NCI-H345 treated with DMSO at 0.1 percent for 48 hours (cell line): ENCODE results near the gene SYTL2.
"Not testable (repeated sequence)": the region's sequence is repeated elsewhere in the genome, so short reads cannot be mapped to it uniquely, and the experiment has no call there.

Experiments
- DNase-seq: peaks from one replicate; lab custom pipeline; 2025; ENCODE audit not compliant: unreplicated experiment; lab: John Stamatoyannopoulos, UW

SYTL2 gene, protein sequence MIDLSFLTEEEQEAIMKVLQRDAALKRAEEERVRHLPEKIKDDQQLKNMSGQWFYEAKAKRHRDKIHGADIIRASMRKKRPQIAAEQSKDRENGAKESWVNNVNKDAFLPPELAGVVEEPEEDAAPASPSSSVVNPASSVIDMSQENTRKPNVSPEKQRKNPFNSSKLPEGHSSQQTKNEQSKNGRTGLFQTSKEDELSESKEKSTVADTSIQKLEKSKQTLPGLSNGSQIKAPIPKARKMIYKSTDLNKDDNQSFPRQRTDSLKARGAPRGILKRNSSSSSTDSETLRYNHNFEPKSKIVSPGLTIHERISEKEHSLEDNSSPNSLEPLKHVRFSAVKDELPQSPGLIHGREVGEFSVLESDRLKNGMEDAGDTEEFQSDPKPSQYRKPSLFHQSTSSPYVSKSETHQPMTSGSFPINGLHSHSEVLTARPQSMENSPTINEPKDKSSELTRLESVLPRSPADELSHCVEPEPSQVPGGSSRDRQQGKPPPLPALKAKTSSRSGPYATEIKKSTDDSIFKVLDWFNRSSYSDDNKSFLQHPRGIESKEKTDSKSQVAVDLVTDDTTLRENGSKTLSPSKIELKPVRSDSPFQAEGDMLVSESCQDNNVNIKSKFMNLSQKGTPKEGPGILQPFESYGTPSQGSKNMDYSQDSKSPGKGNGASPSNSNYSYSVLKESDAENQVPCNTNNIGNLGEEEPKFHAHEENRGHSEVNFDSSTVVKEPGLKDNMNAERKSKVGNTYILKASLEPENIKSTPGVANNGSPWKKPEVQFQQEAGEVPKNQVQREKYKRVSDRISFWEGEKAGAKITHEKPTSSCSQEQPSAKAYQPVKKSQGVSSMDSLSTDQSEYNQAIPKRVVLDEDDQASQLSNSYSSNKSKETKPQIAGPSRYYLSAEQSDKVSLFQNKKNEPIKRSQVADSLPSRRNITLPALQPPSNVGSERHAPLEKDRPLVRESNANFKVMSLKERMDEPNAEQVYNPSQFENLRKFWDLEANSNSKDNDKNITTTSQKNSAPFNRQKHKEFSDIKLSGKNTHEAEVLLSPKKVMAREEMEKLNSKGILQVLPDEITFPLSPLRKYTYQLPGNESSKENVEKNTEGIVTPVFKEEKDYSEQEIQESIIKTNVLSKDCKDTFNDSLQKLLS (N-terminal part only)

DNA sequence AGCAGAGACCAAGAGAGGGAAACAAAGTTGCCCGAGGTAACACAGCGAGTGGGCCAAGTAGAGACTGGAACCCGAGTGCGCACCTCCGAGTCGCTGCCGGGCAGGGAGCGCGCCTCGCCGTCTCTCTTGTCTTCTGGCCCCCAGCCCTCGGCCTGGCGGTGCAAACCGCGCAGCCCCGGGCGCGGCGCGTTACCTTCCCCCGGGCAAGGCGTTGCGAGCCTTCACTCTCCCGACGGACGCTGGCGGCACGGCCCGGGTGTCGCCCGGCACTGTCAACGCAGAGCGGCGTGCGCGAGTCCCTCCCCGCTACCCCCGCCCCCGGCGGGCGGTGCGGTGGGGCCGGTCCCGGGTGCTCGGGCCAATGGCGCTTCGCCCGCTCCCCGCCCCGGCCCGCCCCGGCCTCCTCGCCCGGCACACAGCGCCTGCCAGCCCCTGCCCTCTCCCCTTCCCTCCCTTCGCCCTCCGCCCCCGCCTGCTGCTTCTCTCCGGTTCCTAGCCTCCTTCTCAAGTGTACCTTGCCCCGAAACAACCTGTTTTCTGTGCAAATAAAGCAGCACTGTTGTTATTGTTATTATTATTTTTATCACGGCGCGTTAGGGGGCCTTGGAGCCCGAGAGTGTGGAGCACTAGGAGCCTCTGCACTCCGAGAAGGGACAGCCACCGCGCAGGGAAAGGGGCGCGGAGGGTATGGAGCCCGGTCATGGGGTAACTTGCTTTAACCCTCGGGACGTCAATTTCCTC lies at the start of gene SYTL2:
TSS of gene SYTL2 (minus strand) at position 271 of the 741 bp plus-strand sequence. CDS start 53,416 bp downstream, outside the sequence.
- DNase-seq, result peak; percentile 36

DNA sequence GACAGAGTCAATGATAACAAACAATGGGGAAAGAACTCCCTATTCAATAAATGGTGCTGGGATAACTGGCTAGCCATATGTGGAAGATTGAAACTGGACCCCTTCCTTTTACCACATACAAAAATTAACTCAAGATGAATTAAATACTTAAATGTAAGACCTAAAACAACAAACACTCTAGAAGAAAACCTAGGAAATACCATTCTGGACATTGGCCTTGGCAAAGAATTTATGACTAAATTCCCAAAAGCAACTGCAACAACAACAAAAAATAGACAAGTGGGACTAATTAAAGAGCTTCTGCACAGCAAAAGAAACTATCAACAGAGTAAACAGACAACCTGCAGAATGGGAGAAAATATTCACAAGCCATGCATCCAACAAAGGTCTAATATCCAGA lies 48.6 kb upstream of the SYTL2 start:
- not testable (repeated sequence) for DNase-seq

DNA sequence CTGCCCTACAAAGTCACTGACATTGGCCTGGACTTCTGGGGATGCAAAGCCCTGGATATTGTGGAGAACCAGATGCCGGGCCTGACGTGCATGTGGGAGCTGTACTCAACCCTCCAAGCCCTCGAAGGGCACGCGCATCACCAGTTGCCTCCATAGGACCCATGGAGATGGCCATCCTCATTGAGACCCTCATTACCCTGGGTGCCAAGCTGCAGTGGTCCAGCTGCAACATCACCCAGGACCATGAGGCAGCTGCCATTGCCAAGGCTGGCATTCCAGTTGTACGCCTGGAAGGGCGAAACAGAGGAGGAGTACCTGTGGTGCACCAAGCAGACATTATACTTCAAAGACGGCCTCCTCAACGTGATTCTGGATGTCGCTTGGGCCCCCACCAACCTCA lies 46.2 kb upstream of the SYTL2 start:
- DNase-seq, result no peak

DNA sequence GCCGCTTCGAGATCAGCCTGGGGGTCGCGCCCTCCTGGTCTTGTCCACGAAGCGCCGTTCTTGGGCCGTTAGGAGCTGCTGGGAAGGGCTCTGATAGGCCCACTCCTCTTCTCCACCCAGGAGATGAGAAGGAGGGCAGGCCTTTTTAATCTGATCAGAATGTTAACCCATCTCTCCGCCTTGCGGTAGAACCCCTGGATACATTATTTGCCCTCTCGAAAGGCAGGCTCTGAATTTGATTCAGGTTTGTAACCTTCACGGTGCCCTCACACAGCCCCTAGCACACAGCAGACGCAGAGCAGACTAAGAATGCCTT lies 44.4 kb upstream of the SYTL2 start, which contains the start of gene CCDC83:
TSS of gene CCDC83 (plus strand) at position 43 of the 316 bp plus-strand sequence. CDS start 9,741 bp downstream, outside the sequence.
- DNase-seq, result no peak

DNA sequence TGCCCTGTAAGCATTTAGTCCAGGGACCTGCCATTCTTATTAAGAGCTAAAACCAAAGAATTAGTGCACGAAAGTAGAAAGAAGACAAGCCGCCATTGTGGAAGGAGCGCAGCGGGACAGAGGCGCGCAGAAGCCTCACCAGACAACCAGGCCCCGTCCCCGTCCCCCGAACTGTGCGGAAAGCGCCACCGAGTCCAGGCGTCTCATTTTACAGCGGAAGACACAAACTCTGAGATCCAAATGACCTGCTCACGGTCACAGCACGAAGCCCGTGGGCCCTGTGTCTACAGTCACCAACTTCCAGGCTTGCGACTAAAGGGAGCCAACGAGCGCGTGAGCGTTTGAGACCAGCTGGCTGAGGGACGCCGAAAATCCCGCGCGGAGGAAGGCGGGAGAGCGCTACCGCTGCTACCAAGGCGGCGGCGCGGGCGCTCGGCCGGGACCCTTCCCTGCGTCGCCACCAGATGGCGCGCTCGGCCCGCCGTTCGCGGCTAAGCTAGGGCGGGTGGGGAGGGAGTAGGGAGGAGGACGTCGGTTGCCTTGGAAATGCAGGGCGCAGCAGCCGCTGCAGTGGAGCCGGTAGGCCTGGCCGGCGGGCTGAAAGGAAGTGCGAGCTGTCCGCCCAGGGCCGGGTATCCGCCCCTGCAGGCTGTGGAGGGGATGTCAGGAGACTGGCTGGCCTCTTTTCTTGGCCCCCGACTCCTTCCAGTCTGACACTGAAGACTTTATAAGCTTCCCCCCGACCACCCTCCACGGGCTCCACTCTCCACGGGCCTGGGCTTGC lies 43.8 kb upstream of the SYTL2 start:
- DNase-seq, result peak; percentile 80

DNA sequence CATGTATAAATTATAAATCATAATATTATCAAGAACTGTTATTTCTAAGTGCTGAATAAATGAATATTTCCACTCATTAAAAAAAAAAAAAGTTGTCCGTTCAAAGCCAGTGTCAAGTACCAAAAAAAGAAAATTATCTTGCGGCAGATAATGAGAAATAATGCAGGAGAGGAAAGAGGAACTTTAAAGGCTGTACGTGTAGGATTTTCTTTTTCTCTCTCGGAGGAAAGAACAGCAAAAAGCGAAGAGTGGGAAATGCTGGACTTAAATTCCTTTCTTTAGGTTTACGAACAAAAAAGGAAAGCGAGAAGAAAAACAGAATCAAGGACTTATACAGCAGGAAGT lies 43.2 kb upstream of the SYTL2 start:
- DNase-seq, result no peak

DNA sequence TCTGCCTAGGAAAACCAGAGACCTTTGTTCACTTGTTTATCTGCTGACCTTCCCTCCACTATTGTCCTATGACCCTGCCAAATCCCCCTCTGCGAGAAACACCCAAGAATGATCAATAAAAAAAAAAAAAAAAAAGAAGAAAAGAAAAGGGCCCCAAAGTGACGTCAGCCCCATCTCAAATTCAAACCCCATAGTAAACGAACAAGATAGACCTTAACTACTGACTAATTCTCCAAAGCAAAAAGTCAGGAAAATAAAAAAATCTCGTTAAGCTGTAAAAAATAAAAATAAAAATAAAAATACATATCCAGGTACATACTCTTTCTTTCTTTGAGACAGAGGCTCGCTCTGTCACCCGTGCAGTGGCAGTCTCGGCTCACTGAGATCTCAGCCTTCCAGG lies 42.6 kb upstream of the SYTL2 start:
- DNase-seq, result not testable (repeated sequence)

DNA sequence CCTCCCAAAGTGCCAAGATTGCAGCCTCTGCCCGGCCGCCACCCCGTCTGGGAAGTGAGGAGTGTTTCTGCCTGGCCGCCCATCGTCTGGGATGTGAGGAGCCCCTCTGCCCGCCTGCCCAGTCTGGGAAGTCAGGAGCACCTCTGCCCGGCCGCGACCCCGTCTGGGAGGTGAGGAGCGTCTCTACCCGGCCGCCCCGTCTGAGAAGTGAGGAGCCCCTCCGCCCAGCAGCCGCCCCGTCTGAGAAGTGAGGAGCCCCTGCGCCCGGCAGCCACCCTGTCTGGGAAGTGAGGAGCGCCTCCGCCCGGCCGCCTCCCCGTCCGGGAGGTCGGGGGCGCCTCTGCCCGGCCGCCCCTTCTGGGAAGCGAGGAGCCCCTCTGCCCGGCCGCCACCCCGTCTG lies 41.8 kb upstream of the SYTL2 start:
- DNase-seq, result not testable (repeated sequence)

DNA sequence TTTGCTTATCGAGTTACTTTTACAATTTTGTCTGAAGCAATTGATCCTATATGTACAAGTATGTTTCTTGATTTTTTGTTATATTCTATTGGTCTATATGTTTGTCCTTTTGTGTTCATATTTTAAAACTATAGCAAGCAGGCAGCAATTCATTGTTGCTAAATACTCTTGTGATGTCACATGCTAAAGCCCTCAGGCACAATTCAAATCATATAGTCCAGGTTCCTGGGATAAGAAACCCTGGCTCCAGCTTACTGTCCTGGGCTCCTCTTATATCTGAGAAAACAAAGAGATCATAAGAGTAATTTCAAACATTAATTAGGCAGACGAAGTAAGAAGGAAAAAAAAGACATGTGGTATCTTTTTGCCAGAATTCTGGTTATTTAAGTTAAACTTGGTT lies 37.6 kb upstream of the SYTL2 start:
- DNase-seq, result no peak

DNA sequence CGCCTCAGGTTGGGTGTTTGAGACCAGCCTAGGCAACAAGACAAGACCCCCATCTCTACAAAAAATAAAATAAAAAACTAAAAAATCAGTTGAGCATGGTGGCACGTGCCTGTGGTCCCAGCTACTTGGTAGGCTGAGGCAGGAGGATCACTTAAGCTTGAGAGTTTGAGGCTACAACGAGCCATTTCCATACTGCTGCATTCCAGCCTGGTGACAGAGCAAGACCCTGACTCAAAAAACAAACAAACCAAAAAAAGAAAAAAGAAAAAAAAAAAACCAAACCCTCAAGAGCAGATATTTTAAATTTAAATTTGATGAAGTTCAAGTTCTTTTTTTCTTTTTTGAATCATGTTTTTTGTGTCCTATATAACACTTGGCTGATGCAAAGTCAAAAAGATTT lies 37.1 kb upstream of the SYTL2 start:
- no peak for DNase-seq

DNA sequence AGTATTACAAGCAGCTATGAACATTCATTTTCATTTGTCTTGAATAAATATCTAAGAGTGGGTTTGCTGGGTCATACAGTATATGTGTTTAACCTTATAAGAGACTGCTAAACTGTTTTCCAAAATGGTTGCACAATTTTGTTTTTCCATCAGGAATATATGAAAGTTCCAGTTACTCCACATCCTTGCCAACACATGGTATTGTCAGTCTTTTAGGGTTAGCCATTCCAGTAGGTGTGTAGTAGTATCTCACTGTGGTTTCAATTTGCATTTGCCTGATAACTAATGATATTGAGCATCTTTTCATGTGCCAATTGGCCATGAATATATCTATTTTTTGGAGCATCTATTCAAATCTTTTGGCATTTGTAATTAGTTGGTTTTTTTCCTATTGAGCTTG lies 36.5 kb upstream of the SYTL2 start:
- no peak for DNase-seq

DNA sequence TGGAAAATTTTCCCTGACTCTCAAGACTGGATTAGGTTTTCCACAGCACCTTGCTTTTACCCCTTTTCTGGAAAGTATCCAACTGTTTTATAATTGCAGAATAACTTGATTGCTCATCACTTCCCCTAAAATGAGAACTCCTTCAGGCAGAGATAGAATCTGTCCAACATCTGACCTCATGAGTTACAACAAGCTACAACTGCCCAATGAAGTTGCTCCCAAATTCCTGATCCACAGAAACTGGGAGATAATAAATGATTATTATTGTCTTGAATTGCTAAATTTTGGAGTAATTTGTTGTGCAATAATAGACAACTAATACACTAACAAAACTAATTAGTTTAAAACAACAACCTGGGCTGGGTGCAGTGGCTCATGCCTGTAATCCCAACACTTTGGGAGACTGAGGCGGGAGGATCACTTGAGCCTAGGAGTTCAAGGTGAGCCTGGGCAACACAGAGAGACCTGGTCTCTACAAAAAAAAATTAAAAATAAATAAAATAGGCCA lies 34.2 kb upstream of the SYTL2 start:
- DNase-seq, result no peak

DNA sequence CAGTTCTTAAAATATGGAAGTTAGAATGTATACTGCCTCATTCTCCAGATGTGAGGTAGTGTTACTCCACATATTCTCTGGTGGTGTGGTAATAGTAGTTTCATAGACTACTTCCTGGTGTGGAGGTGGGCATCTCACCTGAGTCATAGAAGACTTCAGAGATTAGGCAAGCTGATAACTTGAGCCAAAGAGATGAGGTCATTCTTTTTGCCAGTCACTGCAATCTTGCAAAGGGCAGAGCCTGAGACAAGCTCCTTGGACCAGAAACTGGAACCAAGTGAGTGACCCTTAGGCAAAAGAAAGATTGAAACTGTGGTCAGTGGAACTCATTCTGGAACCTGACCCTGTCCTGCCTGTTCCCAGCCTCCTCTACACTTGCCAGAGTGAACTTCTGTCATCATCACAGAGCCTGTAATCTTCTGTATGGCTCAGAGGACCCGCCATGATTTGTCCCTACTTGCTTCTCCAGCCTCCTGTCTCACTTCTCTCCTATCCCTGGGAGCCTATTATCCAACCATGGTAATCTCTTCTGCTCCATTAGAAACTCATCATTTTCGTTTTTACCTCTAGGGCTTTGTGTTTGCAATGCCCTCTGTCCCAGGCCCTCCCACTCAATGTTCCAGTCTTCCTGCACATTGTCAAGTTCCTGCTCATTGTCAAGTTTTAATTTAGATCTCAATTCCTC lies 33.6 kb upstream of the SYTL2 start:
- DNase-seq, result no peak

DNA sequence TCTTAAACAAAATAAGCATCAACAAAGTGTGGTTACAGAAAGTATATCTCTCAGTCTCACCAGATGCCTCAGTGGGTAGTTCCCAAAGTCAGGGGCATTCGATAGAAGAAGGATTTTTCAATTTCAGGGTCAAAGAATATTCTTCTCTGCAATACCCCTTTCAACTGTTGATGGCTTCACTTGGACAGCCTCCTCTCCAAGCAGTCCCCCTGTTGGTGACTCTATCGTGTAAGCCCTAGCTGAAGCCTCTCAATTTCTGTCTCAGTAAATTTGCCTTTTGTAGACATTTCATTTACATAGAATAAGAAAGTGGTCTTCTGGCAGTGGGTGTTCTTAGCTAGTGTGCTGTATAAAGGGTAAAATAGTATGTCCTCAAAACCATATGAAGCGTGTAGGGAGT lies 33.0 kb upstream of the SYTL2 start:
- no peak for DNase-seq

DNA sequence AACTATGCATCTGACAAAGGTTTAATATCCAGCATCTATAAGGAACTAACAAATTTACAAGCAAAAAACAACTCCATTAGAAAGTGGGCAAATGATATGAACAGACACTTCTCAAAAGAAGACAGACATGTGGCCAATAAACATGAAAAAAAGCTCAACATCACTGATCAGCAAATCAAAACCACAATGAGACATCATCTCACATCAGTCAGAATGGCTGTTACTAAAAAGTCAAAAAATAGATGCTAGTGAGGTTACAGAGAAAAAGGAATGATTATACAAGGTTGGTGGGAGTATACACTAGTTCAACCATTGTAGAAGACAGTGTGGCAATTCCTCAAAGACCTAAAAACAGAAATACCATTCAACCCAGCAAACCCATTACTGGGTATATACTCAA lies 30.0 kb upstream of the SYTL2 start:
- not testable (repeated sequence) for DNase-seq

DNA sequence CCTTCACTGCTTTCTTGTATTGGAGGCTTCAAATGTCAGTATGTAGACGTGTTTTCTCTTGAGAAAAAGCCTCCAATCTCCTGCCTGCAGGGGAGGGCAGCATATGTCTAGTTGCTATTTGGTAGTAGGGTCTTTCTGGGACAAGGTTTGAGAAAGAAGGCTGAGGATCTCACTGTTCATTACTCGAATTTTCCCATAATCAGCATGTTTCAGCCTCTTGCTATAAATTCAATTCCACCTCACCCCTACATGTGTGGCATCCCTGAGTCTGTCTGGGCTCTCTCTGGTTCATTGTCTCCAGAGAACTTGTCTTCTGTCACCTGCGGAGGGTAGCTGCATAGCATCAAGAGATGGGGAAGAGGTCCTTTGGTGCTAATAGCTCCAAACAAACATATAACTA lies 24.8 kb upstream of the SYTL2 start:
- DNase-seq, result no peak

DNA sequence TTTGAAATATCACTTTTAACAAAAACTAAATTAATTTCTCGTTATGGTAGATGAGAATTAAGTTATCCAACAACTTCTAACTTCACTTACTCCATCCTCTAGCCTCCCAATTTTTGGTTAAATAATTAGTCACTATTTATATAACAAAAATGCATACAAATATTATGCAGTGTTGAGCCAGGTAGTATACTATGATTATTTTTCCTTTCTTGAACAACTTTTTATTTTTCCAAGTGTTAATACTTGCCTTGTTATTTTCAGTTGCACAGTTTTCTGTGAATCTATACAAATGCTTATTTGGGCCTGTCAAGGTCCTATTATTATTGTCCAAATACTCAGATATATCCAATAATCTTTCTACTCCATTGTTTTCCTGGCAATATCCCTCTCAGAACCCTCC lies 24.3 kb upstream of the SYTL2 start:
- DNase-seq, result no peak

DNA sequence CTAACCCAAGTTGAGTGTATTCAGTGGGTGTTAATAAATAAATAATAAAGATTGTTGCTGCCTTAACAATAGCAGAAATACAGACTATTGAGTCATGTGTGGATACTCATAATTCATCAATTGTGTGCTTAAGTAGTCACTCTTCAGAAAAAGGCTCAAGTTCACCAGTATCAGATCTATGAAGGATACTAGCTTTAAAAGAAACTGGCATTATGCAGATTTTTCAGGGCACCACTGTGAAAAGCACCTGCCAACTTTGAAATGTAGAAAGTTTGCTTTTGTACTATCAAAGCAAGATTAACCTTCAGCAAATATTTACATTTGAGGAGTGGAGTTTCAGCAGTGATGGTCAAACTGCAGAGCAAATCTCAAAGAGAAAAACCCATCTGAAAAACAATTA lies 20.1 kb upstream of the SYTL2 start:
- DNase-seq, result peak; percentile 9

DNA sequence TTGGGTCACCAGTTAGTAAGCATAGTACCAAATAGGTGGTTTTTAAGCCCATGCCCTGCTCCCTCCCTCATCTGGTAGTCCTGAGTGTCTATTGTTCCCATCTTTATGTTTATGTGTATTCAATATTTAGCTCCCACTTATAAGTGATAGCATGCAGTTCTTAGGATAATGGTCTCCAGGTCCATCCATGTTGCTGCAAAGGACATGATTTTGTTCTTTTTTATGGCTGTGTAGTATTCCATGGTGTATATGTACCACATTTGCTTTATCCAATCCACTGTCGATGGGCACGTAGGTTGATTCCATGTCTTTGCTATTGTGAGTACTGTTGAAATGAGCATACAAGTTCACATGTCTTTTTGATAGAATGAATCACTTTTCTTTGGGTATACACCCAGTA lies 18.2 kb upstream of the SYTL2 start:
- no peak for DNase-seq

DNA sequence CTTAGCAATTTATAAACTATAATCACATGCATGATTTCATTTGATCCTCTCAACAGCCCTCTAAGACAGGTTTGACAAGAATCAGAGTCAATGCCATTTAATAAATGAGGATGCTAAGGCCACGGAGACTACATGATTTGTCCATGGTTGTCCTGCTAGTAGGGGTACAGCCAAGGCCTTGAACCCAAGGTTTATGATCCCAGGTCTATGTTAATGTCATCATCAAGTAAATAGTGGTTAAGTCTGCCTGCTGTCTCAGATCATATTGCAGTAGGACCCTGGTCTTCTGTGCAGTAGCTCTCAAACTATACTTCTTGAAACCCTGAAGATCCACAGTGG lies 17.7 kb upstream of the SYTL2 start:
- DNase-seq, result no peak
